Stromal cell of bone marrow (primary cell): ENCODE measurements around the gene PPP1R12A.
"Not testable (repeated sequence)": the region's sequence is repeated elsewhere in the genome, so short reads cannot be mapped to it uniquely, and the experiment has no call there.

Experiments
- DNase-seq: peaks from one replicate; pipeline ENCODE4 v3.0.0-alpha.2; 2012; ENCODE audit warnings: low read depth

PPP1R12A gene

DNA sequence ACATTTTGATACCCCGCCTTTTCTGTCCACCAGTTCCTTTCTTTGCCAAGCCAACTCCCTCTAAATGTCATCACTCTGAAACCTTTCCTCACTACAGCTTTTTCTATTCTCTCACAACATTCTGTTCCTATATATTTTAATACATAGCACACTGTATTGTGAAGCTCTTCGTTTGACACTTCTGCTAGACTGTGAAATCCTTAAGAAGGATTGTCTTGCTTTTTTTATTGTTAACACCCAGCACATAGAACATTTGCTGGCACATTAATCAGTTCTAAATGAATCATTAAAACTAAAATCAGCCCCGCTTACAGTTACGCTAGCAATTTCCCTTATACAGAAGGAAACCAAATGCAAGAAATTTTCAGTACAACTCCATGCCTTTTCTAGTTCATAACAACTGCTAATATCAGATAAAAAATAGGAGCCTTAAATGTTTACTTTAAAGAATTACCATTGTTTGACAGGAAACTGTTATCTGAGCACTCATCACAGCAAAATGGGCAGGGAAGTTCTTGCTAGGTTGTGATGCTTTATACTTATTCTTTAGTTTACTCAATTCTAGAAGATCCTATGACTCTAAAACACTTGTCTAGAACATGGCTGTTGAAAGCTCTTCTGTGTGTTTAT lies 93.5 kb downstream of the PPP1R12A start:
- no peak for DNase-seq

- DNase-seq = no peak
Measured at GRCh38 chr12:79838359-79838758, 96.5 kb downstream of the PPP1R12A start.

- no peak for DNase-seq
Measured at GRCh38 chr12:79837575-79837974, 97.3 kb downstream of the PPP1R12A start.

DNA sequence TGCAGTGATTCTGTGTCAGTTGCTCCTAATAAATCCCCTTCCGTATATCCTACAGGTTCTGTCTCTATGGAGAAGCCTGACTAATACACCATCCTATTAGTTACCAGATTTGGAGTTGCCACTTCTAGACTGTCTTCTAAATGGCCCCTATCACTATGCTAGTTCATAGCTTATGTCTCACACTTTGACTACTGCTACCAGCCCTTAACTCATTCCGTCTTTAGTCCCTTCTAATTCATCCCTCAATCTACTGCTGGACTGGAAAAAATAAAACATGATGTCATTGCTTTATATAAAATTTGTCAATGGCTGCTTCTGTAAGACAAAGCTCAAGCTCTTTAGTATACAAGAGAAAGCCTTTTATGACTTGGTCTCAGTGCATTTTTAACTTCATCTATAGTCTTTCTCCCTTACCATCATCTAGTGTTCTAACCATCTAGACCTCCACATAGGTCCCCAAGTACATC lies 99.5 kb downstream of the PPP1R12A start:
- DNase-seq = no peak

DNA sequence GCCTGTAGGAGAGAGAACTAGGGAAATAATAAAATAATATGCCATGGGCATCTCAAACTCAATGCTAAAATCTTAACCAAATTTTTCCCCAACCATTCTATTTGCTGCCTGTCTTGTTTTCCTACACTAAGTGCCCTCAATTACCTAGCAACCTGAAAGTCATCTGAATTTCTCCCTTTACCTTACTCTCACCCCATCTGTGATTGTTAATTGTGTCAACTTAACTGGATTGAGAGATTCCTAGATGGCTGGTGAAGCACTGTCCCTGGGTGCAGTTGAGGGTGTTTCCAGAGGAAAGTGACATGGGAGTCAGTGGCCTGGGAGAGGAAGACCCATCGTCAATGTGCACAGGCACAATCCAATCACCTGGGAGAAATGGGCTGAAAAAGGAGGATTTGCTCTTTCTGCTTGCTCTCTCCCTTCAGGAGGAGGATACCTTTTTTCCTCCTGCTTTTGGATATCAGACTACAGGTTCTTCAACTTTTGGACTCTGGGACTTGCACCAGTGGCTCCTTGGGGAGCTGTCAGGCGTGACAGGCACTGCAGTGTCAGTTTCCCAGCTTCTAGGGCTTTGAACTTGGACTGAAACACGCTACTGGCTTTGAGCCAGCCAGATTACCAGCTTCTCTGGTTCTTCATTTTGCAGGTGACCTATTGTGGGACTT lies 100.1 kb downstream of the PPP1R12A start:
- no peak for DNase-seq

DNA sequence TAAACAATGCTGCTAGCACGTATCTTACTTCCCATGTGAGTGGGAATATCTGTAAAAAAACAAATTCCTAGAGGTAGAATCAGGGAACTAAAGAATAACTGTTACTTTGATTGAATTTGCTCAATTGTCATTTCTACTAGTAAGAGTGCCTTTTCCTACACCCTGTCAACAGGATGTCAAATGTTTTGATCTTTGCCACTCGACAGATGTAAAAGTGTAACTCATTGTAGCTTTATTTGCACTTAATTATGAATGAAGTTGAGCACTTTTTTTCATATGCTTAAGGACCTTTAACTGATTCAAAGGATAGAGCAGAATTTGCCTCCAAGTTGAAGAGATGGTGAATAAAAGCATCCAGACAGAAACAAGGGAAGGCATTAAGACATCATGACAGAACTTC lies 104.5 kb downstream of the PPP1R12A start:
- no peak for DNase-seq

DNA sequence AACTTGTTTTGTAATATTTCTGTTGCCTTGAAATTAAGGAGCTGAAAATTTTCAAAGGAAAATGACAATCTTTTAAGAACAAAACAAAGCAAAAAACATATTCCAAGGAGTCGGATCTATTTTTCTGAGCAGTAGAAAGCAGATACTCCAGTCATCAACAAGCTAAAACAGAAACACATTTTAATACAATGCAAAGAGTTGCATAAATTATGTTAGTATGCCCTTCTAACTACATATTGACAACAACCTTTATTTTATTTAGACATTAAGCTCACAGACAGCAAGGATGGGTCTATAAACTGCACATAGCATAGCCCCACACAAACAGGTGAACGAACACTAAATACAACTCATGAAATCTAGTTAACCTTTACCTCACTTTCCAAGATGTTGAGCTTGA lies 106.0 kb downstream of the PPP1R12A start:
- DNase-seq = no peak

DNA sequence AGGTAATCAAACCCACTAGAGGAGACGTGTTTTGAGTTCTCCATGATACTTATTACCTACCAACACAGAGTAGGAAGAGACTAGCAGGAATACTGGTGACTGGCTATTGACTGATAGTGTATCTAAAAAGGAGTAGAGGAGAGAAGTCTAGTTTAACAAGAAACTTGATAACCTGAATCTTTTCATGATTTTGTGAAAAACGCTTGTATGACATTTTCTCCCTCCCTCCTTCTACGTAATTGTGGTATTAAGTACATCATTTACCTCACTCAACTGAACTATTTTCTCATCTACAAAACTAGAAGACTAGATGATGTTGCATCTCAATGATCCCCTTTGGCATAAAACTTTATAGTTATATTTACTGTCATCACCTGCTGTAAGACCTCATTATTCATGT lies 107.4 kb downstream of the PPP1R12A start:
- no peak for DNase-seq

DNA sequence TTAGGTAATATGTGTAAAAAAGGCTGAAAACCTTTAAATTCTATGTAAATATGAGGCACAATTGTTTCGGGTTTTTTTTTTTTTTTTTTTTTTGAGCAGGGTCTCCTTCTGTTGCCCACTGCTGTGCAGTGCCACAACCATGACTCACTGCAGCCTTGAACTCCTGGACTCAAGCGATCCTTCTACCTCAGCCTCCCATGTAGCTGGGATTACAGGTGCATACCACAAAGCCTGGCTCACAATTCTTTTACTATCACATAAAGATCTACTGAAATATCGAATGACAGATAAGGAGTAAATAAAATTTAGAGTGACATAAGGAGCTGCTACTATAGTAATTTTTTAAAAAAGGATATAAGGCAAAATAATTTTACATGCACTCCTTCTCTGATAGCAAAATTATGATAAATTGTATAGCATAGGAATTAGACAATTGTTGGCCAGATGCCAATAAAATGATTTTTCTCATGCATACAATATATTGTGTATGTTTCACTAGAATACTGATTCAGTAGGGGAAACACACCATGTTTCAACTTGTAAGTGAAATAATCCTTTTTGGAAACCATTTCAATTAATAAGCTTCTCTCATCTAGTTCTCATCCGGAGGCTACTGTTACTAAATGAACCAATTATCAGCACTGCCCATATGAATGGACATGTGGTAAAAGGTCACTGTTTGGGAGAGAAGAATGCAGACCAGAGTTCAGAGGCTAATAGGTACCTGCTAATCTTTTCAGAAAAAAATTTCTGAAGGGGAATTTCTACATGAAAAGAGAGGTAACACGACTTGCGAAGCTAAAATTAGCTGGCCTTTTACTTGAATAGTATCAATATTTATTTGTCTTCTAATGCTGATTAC lies 108.4 kb downstream of the PPP1R12A start:
- no peak for DNase-seq

DNA sequence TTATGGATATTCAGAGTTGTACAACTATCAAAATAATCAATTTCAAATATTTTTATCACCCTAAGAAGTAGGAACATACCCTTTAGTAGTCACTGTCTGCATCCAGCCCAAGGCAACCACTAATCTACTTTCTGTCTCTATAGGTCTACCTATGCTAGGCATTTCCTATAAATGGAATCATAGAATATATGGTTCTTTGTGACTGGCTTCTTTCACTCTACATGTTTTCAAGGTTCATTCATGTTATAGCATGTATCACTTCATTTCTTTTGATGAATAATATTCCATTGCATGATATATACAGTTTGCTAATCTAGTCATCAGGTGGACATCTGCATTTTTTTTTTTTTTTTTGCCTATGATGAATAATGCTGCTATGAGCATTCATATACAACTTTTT lies 112.4 kb downstream of the PPP1R12A start:
- no peak for DNase-seq

DNA sequence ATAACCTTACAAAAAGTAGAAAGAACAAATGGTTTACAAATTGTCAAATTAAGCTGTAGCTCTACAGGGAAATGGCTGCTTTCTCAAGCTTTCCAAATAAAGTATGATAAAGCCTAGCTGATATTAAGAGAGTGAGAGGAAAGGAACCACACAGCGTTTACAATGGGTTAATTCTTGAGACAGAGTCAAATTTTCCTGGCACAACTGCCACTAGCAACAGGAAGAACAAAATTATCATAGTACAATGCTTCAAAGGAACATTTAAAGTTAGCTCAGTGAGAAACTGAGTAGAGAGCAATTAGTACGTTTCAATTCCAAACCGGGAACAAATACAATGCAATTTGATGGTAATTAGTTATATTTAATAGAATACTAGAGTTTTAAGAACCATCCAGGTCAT lies 116.0 kb downstream of the PPP1R12A start:
- peak; percentile 21 for DNase-seq

DNA sequence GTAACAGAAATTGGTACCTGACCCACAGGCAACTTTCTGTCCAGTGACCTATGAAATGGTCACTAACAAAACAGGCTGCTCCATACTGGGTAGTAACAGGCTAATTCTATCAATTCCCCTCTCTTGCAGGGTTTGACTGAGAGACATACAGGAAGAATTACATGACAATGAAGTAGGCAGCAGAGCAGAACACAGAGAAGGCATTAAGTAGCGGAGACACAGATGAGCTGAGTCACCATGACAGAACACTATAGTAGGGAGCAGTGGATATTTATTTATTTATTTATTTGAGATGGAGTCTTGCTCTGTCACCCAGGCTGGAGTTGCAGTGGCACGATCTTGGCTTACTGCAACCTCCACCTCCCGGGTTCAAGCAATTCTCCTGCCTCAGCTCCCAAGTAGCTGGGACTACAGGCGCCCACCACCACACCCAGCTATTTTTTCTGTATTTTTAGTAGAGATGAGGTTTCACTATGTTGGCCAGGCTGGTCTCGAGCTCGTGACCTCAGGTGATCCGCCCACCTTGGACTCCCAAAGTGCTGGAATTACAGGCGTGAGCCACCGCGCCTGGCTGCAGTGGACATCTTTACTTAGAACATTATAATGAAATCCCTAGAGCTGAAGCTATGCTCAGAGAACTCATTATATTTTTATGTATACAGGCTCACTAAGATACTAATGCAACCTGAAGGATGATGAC lies 150.4 kb downstream of the PPP1R12A start:
- DNase-seq = not testable (repeated sequence)

- peak; percentile 64 for DNase-seq
Measured at GRCh38 chr12:79782172-79782900, 152.6 kb downstream of the PPP1R12A start.

- DNase-seq = no peak
Measured at GRCh38 chr12:79778802-79779448, 156.0 kb downstream of the PPP1R12A start.

DNA sequence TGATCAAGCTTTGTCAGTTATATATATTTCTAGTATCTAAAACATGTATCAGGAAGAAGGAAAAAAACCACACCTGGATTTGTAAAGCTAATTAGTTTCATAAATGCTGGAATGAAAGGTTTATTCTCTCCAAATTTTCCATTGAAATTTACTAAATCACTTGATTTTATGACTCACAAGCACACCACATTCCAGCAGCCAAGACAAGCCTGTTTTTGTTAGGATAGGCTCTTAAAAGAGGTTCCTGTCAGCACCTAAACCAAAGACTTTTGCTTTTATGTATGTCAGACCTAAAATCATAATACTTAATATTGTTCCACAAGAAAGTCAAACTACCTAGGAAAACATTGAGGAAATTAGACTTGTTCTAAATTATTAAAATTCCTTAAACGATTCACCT lies 158.8 kb downstream of the PPP1R12A start:
- DNase-seq = peak; percentile 38

- DNase-seq = no peak
Measured at GRCh38 chr12:79775355-79776027, 159.4 kb downstream of the PPP1R12A start.

DNA sequence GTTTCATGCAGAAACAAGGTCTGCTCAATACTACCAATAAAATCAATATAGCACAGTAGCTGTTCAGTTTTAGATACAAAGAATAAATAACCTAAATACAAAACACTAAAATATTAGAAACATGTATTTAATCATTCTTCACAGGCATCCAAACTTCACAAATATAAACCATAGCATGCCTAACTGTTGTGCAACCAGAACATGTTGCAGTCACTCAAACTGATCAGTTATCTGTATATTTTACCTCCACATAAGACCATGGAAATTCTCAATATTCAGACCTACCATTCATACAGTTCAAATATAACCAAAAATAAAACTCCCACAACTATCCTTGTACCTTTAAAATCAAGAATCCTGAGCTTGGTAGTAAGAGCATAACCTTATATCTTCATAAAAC lies 161.0 kb downstream of the PPP1R12A start:
- DNase-seq = no peak

DNA sequence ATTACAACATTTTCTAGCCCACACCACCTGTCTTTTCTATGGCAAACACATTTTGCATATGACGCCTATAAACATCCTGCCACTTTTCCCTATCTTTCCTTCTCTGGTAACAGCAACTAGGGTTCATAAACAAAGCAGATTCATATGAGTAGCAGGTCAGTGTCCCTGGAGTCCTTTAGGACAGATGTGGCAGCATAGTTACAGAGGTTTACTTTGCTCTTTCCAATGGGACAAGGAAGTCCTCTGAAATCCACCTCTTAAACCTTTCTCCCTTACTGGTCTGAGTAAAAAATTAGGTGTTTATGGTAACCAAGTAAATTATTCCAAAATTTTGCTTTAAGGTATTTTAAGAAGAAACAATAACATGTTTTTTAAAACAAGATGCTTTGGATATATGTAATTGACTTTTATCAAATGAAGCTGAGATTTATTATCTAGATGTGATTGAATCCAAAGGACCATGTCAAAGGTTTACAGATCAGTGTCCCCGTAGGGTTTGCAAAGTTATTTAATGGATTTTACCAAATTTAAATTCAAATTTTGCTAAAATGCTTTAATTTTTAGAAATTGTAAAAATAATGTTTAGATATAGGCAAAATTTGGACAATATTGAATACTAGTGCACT lies 164.9 kb downstream of the PPP1R12A start:
- DNase-seq = no peak

DNA sequence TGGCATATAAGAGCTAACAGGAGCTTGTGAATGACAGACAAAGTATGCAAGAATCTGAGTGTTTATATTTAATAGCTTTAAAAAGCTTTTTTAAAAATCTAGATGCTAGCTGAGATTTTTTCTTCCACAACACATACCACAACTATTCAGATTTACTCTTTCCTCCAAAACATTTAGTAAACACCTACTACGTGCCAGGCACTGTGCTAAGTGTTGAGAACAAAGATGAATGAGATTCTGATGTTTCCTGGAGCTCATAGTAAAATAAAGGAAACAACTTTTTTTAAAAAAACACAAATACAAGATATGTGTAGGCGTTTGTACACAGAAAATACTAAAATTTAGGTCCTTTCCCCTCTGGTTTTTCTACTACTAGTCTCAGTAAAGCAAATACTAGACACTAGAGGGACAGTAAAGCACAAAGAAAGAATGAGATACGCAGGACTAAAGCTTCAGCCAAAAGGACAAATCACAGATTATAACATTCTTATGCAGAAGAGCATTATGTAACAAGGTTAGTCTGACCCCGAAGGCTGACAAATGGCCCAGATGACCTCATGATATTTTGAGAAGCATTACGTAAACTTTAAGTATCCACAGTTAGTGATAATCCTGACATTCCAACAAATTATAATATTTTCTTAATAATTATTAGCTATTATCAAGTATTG lies 165.6 kb downstream of the PPP1R12A start:
- DNase-seq = no peak
